GM18909 (cell line): ENCODE results near the gene RNPEPL1.

Source experiments
- ATAC-seq: cut with Tn5 transposase; IDR thresholded peaks from one replicate; pipeline ENCODE4 v1.9.1; 2021; ENCODE audit warnings: mild to moderate bottlenecking; ENCODE audit not compliant: unreplicated experiment, poor library complexity

The RNPEPL1 gene

DNA sequence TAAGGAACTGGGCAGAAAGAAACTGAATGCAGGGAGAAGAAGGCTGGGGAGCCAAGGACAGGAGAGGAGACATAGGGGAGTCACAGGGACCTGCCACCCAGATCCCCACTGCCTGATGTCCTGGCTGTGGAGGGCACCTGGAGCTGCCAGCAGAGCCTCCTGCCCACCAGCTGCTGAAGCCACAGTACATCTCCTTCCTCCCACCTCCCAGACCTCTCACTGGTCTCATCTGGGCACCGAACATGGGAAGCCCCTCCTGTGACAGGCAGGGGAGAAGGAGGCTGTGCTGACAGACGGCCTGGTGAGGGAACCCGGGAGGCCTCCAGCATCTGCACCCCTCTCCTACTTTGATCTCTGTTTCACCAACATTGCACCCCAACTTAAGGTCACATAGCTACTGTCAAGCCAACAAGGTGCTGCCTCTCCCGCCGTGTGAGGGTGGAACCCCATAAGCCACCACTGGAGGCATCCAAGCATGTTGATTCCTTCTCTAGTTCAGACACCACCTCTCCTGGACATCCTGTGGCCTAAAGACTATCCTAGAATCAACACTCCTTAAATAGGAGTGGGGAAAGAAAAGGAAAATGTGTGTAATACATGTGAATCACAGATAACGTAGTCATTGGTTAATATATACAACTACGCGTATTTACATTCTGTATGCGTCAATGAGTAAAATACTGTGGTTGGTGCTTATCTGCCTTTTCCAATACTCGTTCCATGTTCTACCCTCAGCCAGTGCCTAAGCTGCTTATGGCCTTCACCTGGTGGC is 3.5 kb upstream of the RNPEPL1 start:
- ATAC-seq: no peak

- peak; percentile 35 for ATAC-seq
These were observed 2.7 kb upstream of the RNPEPL1 start for GRCh38 chr2:240565333-240566202.

- ATAC-seq: peak; percentile 49
These were observed 1.8 kb upstream of the RNPEPL1 start for GRCh38 chr2:240566203-240567136.

DNA sequence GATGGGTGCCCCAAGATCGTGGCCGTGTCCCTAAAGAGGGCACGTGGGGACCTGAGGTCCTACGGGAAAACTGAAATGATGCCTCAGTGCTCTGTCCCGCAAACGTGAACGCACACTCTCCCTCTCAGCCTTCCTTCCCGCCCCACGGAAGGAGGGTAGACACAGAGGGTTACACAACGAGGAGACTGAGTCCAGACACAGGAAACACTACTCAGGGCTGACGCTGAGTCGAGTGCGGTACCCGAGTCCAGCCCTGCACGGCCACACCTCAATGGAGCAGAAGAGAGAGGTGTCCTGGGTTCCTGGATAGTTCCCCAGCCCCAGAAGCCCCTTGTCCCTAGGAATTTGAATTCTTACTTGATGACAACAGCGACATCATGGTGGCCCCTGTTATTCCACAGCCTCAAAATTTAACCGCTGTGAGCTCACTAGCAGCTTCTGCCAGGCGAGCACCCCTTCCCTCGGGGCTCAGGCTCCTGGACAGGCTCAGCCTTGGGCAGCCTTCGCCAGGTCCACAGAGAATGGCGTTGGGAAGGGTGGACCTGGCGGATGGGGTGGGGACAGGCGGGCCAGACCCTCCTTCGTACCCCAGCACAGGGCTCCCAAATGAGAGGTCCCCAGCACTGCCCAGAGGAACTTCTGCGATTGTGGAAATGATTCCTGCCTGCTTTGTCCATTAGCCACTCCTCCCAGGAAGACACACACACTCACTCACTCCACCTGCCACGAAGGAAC is 980 bp upstream of the RNPEPL1 start:
- ATAC-seq: no peak

DNA sequence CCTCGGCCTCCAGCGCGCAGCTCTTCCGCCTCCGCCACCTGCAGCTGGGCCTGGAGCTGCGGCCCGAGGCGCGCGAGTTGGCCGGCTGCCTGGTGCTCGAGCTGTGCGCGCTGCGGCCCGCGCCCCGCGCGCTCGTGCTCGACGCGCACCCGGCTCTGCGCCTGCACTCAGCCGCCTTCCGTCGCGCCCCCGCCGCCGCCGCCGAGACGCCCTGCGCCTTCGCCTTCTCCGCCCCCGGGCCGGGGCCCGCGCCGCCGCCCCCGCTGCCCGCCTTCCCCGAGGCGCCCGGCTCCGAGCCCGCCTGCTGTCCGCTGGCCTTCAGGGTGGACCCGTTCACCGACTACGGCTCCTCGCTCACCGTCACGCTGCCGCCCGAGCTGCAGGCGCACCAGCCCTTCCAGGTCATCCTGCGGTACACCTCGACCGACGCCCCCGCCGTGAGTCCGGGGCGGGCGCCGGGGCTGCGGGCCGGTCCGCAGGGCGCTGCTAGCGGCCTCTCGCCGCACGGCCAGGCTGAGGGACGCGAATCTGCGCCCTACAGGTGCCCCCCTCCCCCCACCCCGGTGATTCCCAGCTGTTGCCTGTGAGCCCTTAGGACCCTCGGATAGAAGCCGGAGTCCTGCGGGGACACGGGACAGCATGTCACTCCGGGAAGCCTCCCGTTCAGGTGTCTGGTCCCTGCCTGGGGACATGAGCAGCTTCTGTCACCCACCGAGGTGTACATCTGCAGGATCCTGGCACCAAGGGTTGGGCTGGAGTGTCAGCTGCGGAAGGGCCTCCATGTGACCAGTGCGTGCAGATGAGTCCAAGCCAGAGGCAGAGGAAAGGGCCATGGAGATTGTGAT is 616 bp downstream of the RNPEPL1 start:
- peak; percentile 23 for ATAC-seq

DNA sequence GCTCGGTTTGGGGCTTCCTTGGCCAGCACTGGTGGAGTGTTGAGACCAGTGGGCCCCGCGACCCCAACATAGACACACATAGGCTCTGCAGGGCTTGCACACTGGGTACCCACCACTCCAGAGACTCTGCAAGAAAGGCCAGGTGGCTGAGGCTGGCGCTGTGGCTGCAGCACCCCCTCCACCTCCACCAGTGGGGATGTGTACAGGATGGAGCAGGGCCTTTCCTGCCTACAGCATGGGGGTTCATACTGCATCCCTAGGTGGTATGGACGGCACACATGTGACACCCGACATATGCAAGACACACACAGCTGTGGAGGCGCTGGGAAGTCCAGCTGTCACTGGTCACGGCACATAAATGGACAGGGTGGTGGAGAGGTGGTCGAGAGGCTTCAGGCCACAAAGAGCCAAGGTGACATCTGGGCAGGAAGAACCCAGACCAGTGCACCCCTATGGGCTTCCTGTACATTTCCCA is 1.3 kb downstream of the RNPEPL1 start:
- ATAC-seq: no peak

DNA sequence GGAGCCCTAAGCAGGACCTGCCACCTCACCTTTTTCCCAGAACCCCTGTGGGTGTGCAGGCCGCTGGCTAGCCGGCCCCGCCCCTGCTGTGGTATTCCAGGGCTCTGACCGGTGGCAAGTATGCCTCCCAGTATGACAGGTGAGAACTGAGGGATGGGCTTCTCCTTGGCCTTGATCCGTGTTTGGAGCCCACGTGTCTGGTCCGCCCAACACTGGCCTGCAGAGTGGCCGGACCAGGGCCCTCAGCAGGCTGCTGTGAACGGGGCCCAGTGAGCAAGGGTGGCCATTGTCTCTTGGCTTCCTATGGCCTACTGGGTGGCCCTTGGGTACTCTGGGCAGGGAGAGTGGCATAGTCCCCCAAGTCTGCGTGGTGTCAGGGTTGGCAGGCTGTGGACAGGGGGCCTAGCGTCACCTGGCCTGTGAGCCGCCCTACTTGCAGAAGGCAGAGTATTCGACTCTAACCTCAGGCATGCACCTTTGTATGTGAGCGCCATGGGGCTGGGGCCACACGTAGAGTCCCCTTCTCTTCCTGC is 1.8 kb downstream of the RNPEPL1 start:
- no peak for ATAC-seq

DNA sequence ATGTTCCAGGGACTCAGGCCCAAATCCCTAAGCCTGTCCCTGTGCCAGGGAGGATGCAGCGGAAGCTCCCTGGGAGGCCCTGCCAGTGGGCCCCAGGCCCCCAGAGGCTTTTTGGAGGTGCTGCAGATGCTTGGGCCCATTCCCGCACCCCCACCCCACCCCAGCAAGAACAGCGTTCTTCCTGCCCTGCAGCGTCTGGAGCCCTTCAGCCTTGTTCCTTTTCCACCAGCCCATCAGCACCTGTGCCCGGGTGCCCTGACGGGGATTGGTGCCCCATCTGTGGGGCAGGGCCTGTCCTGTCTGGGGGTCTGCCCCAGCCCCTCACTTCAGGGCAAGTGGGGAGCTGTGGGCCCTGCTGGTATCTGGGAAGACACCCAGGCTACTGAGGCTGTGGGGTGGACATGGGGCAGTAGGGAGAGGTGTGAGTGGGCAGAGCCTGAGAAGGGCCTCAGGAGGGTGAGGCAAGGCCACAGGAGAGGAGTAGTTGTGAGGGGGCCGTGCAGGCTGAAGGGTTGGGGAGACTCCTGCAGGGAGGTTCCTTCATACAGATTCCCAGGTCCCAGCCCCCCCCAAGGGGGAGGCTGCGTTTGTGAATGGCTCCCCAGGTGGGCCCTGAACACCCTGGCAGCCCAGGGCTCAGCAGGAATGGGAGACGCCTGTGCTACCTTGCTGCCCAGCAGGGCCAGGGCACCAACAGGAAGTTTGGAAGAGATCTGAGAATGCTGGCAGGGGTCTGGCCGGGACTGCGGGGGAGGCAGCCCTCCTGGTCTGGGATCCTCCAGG is 2.4 kb downstream of the RNPEPL1 start:
- ATAC-seq: no peak

GRCh38 chr2:240571314-240571973 is 3.2 kb downstream of the RNPEPL1 start:
- no peak for ATAC-seq

DNA sequence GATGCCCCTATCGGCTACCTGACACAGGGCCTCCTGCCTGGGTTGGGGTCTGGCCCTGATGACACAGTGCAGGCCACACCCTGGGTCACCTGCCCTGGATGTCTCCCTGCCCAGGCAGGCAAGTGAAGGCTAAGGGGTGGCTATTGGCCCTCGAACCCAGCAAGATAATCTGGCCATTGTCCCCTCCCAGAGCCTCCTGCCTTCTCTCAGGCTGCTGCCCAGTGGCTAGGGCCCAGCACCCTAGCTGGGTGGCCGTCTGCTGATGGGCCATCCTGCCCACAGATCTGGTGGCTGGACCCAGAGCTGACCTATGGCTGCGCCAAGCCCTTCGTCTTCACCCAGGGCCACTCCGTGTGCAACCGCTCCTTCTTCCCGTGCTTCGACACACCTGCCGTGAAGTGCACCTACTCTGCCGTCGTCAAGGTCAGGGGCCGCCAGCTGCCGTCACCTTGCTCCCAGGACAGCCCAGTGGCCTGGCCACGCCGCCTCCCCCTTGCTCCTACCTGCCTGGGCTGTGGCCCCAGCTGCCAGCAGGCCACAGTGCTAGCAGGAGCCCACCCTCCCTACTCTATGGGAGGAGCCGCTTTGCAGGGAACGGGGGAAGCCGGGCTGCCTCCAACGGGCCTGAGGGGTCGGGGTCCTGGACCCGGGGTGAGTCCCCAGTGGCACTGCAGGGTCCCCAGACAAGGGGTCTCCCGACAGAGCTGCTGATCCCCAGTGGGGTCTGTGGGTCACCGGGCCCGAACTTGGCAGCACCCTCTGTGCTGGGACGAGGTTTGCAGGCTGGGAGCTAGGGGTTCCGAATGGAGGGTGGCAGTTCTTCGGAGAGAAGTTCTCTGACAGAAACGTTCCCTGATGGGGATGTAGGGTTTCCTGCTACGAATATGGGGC is 4.1 kb downstream of the RNPEPL1 start:
- no peak for ATAC-seq

DNA sequence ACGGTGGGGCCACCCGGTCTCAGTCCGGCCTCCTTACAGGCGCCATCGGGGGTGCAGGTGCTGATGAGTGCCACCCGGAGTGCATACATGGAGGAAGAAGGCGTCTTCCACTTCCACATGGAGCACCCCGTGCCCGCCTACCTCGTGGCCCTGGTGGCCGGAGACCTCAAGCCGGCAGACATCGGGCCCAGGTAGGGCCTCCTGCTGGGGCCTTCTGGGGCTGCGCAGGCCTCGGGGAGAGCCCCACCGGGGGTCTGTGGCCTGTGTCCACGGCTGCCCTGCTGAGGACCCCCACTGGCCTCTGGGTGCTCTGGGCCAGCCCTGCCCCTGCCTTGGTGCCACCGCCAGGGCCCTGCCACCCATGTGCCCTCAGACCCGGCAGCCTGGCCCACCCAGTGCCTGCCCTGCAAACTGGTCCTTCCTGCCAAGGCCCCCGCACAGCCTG is 4.8 kb downstream of the RNPEPL1 start:
- no peak for ATAC-seq

GRCh38 chr2:240573516-240574385 is 5.5 kb downstream of the RNPEPL1 start:
- no peak for ATAC-seq

- no peak for ATAC-seq
These were observed 6.3 kb downstream of the RNPEPL1 start for GRCh38 chr2:240574386-240575100.

- ATAC-seq: no peak
These were observed 7.0 kb downstream of the RNPEPL1 start for GRCh38 chr2:240575101-240575965.
